TTC549 (cell line): Measurements from ENCODE around the gene CRYZL1.
"Not testable (repeated sequence)": the region's sequence is repeated elsewhere in the genome, so short reads cannot be mapped to it uniquely, and the experiment has no call there.

Experiments used
- FAIRE-seq: peaks from 2 replicates; lab custom pipeline; 2012; peaks lifted over from hg19 to GRCh38; lab: Jason Lieb, UNC

CRYZL1 gene

DNA sequence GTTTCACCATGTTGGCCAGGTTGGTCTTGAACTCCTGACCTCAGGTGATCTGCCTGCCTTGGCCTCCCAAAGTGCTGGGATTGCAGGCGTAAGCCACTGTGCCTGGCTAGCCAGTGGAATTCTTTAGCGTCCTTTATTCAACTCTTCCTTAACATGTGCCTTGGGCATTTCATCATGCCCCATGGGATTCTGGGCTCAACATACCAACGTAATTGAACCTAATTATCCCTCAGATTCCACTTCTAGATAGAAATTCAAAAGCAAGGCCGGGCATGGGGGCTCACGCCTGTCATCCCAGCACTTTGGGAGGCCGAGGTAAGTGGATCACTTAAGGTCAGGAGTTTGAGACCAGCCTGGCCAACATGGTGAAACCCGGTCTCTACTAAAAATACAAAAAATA, 15.4 kb downstream of the CRYZL1 start:
- not testable (repeated sequence) for FAIRE-seq

- no peak for FAIRE-seq
These were observed 19.3 kb downstream of the CRYZL1 start for GRCh38 chr21:33622253-33622652.

DNA sequence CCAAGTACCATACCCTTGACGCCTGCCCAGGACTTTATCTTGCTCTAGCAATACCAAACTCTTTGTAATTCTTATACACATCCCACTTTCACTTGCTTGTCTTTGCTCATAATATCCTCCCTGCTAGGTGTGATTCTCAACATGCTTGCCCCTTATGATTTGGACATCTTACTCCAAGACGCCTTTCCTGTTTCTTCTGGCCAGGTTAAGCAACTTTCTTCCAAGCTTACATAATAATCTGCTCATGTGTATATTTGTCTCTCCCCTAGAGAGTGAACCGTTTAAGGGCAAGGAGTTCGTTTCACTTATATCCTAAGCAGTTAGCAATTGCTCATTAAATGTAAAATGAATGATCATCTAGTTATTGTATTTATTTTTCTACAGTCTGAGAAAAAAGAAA, 21.8 kb downstream of the CRYZL1 start:
- no peak for FAIRE-seq

- no peak for FAIRE-seq
These were observed 23.1 kb downstream of the CRYZL1 start for GRCh38 chr21:33618407-33618806.

DNA sequence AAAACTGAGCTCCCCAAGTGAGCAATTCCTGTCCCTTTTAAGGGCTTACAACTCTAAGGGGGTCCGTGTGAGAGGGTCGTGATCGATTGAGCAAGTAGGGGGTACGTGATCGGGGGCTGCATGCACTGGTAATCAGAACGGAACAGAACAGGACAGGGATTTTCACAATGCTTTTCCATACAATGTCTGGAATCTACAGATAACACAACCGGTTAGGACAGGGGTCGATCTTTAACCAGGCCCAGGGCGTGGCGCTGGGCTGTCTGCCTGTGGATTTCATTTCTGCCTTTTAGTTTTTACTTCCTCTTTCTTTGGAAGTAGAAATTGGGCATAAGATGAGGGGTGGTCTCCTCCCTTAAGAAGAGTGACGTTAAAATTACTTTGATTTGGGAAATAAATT, 24.0 kb downstream of the CRYZL1 start:
- not testable (repeated sequence) for FAIRE-seq

- FAIRE-seq, result no peak
These were observed 30.4 kb downstream of the CRYZL1 start for GRCh38 chr21:33611006-33611744.

DNA sequence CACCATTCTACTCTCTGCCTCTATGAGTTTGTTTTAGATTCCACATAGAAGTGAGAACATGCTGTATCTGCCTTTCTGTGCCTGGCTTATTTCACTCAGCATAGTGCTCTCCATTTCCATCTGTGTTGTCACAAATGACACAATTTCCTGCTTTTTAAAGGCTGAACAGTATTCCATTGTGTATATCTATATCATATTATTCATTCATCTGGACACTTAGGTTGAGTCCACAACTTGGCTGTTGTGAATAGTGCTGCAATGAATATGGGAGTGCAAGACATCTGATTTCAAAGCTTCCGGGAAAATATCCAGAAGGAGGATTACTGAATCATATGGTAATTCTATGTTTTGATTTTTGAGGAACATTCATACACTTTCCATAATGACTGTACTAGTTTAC, 33.0 kb downstream of the CRYZL1 start:
- no peak for FAIRE-seq

DNA sequence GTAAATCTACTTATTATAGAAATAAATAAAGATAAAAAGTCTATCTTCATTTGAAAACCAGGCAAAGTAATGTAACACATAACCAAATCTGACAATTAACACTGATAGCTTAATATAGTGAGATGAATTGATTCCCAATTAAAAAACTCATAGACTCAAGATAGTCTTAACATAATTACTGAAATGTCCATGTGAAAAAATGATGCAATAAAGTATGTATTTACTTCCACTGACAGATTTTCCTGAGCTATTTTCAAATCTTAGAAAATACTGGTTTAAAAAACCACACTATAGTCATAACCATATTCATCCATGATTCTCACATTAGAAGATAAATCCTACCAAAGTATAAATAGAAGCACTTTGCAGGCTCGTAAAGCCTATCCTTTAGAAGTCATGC, 43.5 kb downstream of the CRYZL1 start:
- FAIRE-seq, result no peak

GRCh38 chr21:33588485-33589335, 52.8 kb downstream of the CRYZL1 start, which contains the start of gene DONSON:
DONSON (minus strand) TSS chr21:33588684; CDS start chr21:33588641, 43 bp downstream.
- no peak for FAIRE-seq

DNA sequence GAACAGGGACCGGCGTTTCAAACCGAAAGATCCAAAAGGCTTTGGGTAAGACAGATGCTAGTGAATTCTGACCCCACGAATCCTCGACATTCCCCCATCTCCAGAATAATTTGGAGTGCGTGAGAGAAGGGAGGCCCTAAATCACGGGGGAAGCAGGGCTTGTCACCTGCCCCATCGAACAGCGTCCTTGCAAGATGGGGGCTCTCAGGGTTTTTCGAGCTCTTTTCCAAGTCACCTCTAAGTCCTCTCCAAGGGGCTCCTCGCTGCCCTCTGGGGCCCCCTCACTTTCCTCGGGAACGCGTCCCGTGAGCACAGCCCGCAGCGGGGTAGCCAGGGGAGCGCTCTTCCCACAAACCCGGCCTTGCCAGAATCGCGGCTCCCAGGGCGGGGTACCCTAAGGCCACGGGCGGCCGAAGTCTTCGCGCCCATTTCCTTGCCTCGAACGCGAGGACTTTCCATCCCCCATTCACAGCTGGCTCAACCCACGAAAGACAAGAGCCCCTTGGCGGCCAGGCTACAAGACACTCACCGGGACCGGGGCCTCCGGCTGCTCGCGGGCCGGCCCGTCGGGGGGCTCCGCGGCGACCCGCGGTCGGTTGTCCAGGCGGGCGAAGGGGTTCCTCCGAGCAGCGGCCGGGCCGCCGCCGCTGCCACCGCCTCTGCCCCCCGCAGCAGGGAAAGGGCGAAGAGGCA, 53.6 kb downstream of the CRYZL1 start:
- no peak for FAIRE-seq

DNA sequence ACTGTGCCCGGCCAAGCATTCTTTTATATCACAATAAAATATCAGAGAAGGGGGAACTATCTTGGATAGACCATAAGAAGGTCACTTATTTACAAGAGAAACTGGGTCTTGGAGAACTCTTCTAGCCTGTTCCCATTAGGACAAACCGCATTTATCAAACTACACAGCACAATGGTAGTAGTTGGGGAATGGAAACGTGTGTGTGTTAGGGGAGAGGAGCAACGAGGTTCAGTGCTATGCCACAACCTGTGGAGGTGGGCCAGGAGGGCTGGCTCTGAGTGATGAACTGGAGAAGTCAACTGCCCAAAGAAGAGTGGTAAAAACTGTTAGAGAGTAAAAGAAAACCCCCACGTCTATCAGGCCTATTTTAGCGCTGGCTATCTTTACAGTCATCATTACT, 54.6 kb downstream of the CRYZL1 start:
- no peak for FAIRE-seq

- FAIRE-seq, result no peak
These were observed 57.1 kb downstream of the CRYZL1 start for GRCh38 chr21:33584455-33584854.

- peak; percentile 17 for FAIRE-seq
These were observed 62.5 kb downstream of the CRYZL1 start for GRCh38 chr21:33578959-33579542.

DNA sequence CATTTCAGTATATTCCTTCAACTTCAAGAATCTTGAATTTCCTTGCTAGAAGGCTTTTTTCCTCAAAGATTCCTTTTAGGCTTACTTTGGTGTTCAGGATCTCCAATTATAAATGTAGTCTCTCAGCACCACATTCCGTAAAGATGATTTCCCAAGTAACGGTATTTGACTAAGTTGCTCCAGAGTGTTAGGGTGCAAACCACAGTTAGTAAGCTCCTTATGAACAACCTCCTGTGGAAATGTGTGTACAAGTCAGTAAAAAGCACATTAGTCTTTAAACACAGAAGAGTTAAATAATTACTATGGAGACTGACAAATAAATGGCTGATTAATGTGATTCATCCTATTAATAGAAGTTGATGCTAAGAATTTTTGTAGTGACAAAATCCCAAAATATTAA, 63.3 kb downstream of the CRYZL1 start:
- no peak for FAIRE-seq

DNA sequence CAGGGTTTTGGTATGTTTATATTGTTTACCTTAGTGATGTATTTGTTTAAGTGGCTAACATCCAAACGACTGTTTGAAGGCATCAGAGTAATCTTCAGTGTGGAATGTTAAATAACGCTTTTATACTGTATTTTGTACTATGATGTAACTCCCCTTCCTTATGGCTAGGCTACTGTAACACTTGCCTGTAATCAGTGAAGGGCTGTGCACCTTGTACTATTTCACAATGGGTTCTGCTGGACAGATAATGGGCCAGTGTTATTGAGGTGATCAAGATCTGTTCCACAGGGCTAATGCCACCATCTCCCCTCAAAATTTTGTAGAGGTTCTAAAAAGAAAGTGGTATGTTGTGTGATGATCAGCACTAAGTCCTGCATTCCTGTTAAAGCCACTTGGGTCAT, 64.8 kb downstream of the CRYZL1 start:
- FAIRE-seq, result not testable (repeated sequence)

DNA sequence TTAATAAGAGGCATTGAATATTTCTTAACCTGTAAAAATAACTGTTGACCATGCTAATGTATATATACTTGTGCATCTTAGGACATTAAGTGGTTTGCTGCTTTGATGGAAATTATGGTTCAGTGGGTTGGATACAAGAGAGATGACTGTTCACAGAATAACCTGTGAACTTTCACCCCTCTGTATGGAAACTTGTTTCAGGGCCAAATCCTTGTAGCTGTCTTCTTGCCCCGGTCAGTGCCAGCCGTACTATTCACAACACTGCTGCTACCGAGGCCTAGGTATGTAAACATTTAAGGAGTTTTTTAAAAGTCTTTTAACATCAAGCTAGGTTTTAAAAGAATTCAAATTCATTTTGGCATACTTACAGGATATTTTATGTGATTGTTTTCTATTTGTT, 69.2 kb downstream of the CRYZL1 start:
- no peak for FAIRE-seq

DNA sequence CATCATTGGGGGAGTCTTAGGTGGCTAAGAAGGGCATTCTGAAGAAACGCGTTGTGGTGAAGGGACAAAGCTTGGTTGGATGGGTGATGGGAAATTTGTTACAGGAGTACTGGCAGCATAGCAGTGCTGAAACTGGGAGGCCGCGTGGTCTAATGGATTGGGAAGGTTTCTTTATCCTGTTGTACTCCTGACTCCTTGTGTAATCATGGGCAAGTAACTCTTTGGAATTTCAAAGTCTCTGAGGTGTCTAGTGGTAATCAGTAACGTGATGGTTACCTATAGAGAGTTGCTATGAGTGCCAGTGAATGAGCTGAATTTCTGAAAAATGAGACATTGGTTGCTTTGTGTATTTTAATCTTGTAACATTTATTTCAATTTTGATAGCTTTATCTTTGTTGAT, 71.5 kb downstream of the CRYZL1 start:
- no peak for FAIRE-seq

GRCh38 chr21:33568448-33568847, 73.1 kb downstream of the CRYZL1 start:
- FAIRE-seq, result no peak

DNA sequence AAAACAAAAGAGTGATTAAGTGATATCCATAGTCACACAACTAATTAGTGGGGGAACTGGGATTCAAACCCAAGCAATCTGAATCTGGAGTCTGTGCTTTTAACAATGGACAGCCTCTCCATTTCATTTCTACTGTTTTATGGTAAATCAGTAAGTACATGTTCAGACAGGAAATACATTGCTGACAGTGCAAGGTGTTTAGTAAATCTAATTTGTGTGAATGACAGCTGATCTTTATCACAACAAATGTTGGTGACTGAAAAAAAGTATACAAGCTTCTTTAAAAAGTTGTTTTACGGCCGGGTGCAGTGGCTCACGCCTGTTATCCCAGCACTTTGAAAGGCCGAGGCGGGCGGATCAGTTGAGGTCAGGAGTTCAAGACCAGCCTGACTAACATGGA, 73.6 kb downstream of the CRYZL1 start:
- no peak for FAIRE-seq

DNA sequence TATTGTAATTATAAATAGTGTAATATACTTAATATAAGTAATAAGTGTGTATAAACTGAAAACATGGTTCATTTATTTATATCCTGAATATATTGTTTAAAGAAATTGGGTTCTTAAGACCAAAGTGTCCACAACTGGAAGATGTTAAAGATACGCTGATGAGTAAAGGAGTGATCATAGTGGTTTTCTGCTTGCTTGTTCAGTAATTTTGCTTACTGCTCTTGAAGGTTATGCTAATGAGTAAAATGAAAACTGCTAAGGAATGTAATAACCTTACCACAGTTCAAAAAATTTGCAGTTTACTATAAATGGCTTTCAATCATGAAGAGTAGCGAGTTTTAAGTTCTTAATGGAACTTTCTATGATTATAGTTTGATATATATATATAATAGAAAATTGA, 75.0 kb downstream of the CRYZL1 start:
- no peak for FAIRE-seq

- no peak for FAIRE-seq
These were observed 79.2 kb downstream of the CRYZL1 start for GRCh38 chr21:33562389-33562788.

DNA sequence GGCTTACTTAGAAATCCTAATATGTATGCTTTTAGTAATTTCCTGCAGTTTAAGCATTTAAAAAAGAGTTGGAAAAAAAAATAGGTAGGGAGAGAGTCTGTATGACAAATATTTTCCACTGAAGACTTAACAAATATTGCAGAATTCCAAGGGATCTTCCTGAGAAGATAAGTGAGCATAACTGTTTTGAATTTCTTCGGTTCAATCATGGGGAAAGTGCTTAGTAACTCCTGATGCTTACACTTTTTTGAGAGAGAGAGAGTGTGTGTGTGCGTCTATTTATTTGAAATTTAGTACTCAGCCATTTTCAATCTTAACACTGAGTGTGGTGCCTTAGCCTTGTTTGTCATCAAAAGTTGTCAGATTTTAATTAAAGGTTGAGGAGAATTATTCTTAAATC, 80.2 kb downstream of the CRYZL1 start:
- FAIRE-seq, result no peak

DNA sequence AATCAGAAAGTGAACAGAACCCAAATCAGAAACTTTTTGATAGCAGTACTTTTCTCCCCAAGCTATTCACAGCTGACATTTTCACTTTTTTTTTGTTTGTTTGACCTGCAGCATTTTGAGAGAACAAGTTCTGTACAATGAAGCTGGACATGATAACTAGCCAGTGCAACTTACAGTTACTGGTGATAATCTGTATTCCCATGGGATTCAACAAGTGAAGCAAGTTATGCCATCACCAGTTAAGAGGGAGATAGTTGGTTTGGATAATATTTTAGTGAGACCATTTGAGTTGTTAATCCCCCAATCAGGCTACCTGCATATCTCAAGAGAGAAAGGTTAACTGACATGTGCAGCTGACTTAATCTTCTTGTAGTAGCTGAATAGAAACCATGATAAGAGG, 80.6 kb downstream of the CRYZL1 start:
- FAIRE-seq, result no peak
